Activated CD8-positive, alpha-beta memory T cell treated with anti-CD3 and anti-CD28 coated beads, Interleukin-2, amount 50 U/mL, for 1 hour (primary cell): ENCODE measurements around the gene TEX29.

Experiments used
- DNase-seq: peaks from one replicate; pipeline ENCODE4 v3.0.0-alpha.2; 2020; ENCODE audit errors: extremely low read depth

The TEX29 gene

GRCh38 chr13:111322001-111322915 is 1.8 kb downstream of the TEX29 start:
- no peak for DNase-seq

- DNase-seq, result no peak
Measured at GRCh38 chr13:111322916-111323331, 2.5 kb downstream of the TEX29 start.

GRCh38 chr13:111323549-111323948 is 3.1 kb downstream of the TEX29 start:
- no peak for DNase-seq

- no peak for DNase-seq
Measured at GRCh38 chr13:111323950-111324651, 3.7 kb downstream of the TEX29 start.

GRCh38 chr13:111324736-111325135 is 4.3 kb downstream of the TEX29 start:
- DNase-seq, result no peak

- DNase-seq, result no peak
Measured at GRCh38 chr13:111325146-111325890, 4.9 kb downstream of the TEX29 start.

- DNase-seq, result no peak
Measured at GRCh38 chr13:111325941-111326620, 5.6 kb downstream of the TEX29 start.

- DNase-seq, result no peak
Measured at GRCh38 chr13:111326621-111326965, 6.2 kb downstream of the TEX29 start.

- no peak for DNase-seq
Measured at GRCh38 chr13:111326981-111327642, 6.7 kb downstream of the TEX29 start.

GRCh38 chr13:111327730-111328573 is 7.5 kb downstream of the TEX29 start:
- no peak for DNase-seq

- no peak for DNase-seq
Measured at GRCh38 chr13:111328574-111329410, 8.3 kb downstream of the TEX29 start.

GRCh38 chr13:111329641-111330040 is 9.2 kb downstream of the TEX29 start:
- no peak for DNase-seq

GRCh38 chr13:111330066-111330610 is 9.7 kb downstream of the TEX29 start:
- DNase-seq, result no peak

- no peak for DNase-seq
Measured at GRCh38 chr13:111335298-111335697, 14.9 kb downstream of the TEX29 start.

- no peak for DNase-seq
Measured at GRCh38 chr13:111336666-111337065, 16.2 kb downstream of the TEX29 start.

- no peak for DNase-seq
Measured at GRCh38 chr13:111337206-111337605, 16.8 kb downstream of the TEX29 start.

GRCh38 chr13:111337741-111338140 is 17.3 kb downstream of the TEX29 start:
- no peak for DNase-seq

- DNase-seq, result no peak
Measured at GRCh38 chr13:111338841-111339240, 18.4 kb downstream of the TEX29 start.
